ENCODE measurements around the gene GDA.

- TF ChIP-seq POLR2A (IDR thresholded peaks at IDR 0.05) (no peak), CTCF (IDR thresholded peaks at IDR 0.05) (no peak)
Observed at GRCh38 chr9:72147676-72148075, 1.6 kb upstream of the GDA start.
